ENCODE measurements around the gene CEP170B.
"Not testable (repeated sequence)": the region's sequence is repeated elsewhere in the genome, so short reads cannot be mapped to it uniquely, and the experiment has no call there.

The CEP170B gene

GRCh38 chr14:104889375-104889757, 24.3 kb downstream of the CEP170B start:
- no peak overlapping the region for H3K4me3 ChIP-seq (ENCODE audit: control insufficient read depth, low read depth, low read length)
- no peak for DNase-seq (ENCODE audit: low read depth)
- no peak for TF ChIP-seq CTCF (conservative IDR thresholded peaks at IDR 0.05; ENCODE audit: control insufficient read depth, insufficient read depth, low read depth, low read length)

GRCh38 chr14:104890292-104890691, 25.2 kb downstream of the CEP170B start:
- not testable (repeated sequence) for DNase-seq (ENCODE audit: low read depth)

GRCh38 chr14:104891121-104891551, 26.1 kb downstream of the CEP170B start:
- H3K4me3 ChIP-seq (ENCODE audit: control insufficient read depth, low read depth, low read length) = no peak overlapping the region
- DNase-seq (ENCODE audit: low read depth) = no peak
- TF ChIP-seq CTCF (conservative IDR thresholded peaks at IDR 0.05; ENCODE audit: control insufficient read depth, insufficient read depth, low read depth, low read length) = no peak

More at GRCh38 chr14:104890292-104890691, 25.2 kb downstream of the CEP170B start:
- H3K4me3 ChIP-seq (ENCODE audit: control insufficient read depth, low read depth, low read length) = not testable (repeated sequence)

GRCh38 chr14:104891664-104892530, 26.8 kb downstream of the CEP170B start:
- DNase-seq (ENCODE audit: low read depth) = no peak
- no peak overlapping the region for H3K4me3 ChIP-seq (ENCODE audit: control insufficient read depth, low read depth, low read length)
- no peak for TF ChIP-seq CTCF (conservative IDR thresholded peaks at IDR 0.05; ENCODE audit: control insufficient read depth, insufficient read depth, low read depth, low read length)

- no peak overlapping the region for H3K4me3 ChIP-seq (ENCODE audit: control insufficient read depth, low read depth, low read length)
- no peak for TF ChIP-seq CTCF (conservative IDR thresholded peaks at IDR 0.05; ENCODE audit: control insufficient read depth, insufficient read depth, low read depth, low read length)
- no peak for DNase-seq (ENCODE audit: low read depth)
Observed at GRCh38 chr14:104892531-104893434, 27.7 kb downstream of the CEP170B start.

- no peak for TF ChIP-seq CTCF (conservative IDR thresholded peaks at IDR 0.05; ENCODE audit: control insufficient read depth, insufficient read depth, low read depth, low read length)
- DNase-seq (ENCODE audit: low read depth) = no peak
- H3K4me3 ChIP-seq (ENCODE audit: control insufficient read depth, low read depth, low read length) = no peak overlapping the region
Observed at GRCh38 chr14:104893435-104894207, 28.6 kb downstream of the CEP170B start.

All from fibroblast of mammary gland (primary cell).